ENCODE results near the gene MRPL9. TPM values are rescaled to one million over a fixed set of nuclear protein-coding genes. Genes with fewer than 3 reads are reported as not detected.

MRPL9 gene
- total and polyA plus RNA-seq, 12 donors, result 39.9 to 57.7 (median 48.1) TPM

DNA sequence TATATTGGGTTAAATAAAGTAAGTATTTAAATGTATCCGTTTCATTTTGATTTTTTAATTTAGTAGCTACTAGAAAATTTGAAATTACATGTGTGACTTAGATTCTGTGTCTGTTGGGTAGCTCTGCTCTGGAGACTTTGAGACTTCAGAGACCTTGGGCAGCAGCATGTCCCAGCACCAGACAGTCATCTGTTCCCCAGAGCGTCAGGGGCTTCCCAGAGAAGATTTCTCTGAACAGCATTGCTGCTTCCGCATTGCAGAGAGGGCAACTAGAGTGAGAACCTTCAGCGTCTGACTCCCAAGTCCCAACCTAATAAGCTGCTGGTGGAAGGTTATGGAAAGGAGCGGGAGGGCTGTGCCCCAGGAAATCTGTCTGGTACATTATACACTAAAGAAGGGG is 35.3 kb upstream of the MRPL9 start:
- peaks cover 0 to 31% (median 4%) of the 10 kb centered on the region in 7 donors for H3K27me3 ChIP-seq
- peaks cover 0 to 10% (median 0%) of the 10 kb centered on the region in 9 donors for H3K36me3 ChIP-seq
- H3K4me3 ChIP-seq, result no peak overlapping the region
- ATAC-seq (no peak), DNase-seq (no peak)
- no peak overlapping the region for H3K27ac ChIP-seq
- TF ChIP-seq, protein P1, sequence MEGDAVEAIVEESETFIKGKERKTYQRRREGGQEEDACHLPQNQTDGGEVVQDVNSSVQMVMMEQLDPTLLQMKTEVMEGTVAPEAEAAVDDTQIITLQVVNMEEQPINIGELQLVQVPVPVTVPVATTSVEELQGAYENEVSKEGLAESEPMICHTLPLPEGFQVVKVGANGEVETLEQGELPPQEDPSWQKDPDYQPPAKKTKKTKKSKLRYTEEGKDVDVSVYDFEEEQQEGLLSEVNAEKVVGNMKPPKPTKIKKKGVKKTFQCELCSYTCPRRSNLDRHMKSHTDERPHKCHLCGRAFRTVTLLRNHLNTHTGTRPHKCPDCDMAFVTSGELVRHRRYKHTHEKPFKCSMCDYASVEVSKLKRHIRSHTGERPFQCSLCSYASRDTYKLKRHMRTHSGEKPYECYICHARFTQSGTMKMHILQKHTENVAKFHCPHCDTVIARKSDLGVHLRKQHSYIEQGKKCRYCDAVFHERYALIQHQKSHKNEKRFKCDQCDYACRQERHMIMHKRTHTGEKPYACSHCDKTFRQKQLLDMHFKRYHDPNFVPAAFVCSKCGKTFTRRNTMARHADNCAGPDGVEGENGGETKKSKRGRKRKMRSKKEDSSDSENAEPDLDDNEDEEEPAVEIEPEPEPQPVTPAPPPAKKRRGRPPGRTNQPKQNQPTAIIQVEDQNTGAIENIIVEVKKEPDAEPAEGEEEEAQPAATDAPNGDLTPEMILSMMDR (IDR thresholded peaks at IDR 0.05), result no peak
- no peaks in the 10 kb centered on the region for H3K4me1 ChIP-seq
- WGBS, 2 donors, result 89% methylated on average over 5 of the region's 5 CpGs
- H3K9me3 ChIP-seq, result no peaks in the 10 kb centered on the region
- intact Hi-C loops (cut with DNase I), result no loop called here

DNA sequence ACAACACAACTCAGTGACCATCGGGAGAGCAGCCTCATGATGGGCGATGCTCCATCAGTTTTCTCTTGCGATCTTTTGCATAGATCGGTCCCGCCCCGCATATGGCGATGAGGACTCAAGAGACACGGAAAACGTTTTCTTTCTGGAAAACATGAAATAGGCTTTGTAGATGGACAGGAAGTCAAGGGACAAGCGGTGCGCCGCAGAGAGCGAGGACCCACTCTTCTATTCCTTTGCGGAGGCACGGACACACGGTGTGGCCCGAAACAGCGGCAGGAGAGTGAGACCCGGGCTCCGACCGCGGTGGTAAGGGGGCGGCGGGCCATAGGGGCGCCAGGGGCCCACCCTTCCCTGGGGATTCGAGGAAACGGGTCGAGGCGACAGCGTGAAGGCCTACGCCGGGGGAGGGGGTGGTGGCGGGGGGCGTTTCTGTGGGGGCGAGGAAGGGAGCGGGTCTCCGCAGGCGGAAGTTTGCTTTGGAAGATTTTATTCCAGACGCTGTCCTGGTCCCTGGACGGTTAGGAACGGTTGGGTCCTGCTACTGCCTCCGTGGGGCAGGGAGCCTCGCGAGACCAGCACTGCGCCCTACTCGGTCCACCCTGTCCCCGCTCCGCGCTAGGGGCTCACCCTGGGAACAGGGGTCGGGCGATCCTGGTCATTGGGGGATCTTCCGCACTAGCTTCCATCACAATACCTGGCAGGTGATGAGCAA is 27.8 kb upstream of the MRPL9 start:
- H3K27ac ChIP-seq, result peak overlapping the region in 8 of 10 donors; percentile 1 to 64 (median 45)
- TF ChIP-seq, protein P1 (IDR thresholded peaks at IDR 0.05), result no peak
- H3K4me3 ChIP-seq, result peak overlapping the region; percentile 55 to 81 (median 70)
- H3K36me3 ChIP-seq, result peaks cover 0 to 10% (median 0%) of the 10 kb centered on the region in 9 donors
- H3K9me3 ChIP-seq, result no peaks in the 10 kb centered on the region
- DNase-seq (peak in 1 of 2 donors; percentile 19), ATAC-seq (peak in 4 of 8 donors; percentile 5 to 52 (median 32))
- no peaks in the 10 kb centered on the region for H3K27me3 ChIP-seq
- intact Hi-C loops (cut with DNase I), result no loop called here
- 1% methylated on average over 51 to 52 of the region's 52 CpGs for WGBS, 2 donors
- peaks cover 0 to 25% (median 14%) of the 10 kb centered on the region in 9 donors for H3K4me1 ChIP-seq

DNA sequence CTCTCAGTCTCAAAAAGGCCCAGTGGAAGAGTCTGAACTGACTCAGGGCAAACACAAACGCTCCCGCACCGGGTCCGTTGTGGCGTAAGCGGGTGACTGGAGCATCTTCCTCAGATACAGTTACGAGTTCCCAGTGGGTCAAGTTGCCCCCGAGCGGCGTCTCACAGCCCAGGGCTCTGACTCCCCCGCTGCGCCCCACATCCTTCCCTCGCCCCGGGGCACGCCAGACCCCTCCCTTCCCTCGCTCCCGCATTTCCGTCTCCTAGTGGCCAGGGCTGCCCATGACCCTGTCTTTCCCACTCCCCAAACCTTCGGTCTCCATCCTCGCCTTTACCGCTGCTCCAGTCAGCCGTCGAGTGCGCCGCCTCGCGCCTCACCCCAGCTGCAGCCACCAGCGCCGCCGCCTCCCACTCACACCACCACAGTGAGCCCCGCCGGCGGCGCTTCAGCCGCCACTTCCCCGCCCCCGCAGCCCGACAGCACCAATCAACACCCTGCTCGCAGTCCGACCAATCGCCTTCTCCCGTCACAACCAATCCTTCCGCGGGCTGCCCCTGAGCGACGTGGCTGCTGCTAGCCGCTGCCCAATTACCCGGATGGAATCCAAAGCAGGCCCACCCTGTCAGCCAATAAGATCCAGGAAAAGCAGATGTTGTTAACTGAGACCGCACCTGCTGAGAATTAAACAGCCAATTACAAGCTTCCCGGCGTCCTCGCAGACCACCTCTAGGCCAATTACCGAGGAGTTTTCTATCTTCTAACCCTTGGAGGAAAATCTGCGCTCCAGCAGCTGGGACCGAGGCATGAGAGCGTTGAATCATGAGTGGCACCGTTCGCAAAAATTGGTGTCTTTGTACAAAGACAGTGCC is 27.0 kb upstream of the MRPL9 start, which contains the start of gene TDRKH:
Gene TDRKH, minus strand, starts transcription at position 430 of the 869 bp plus-strand sequence. CDS start 7,478 bp downstream, outside the sequence.
- Histone ChIP-seq H3K4me3 (peak within 1 kb of the TSS; percentile 55 to 81 (median 70)), H3K27me3 (no peaks in the 10 kb centered on the region), H3K9me3 (no peaks in the 10 kb centered on the region), H3K36me3 (peaks cover 0 to 10% (median 0%) of the 10 kb centered on the region in 9 donors), H3K4me1 (peaks cover 0 to 25% (median 14%) of the 10 kb centered on the region in 9 donors), H3K27ac (peak within 1 kb of the TSS in 8 of 10 donors; percentile 1 to 64 (median 52))
- 1% methylated on average over 58 of the region's 58 CpGs for WGBS, 2 donors
- peak; percentile 96 to 99 for DNase-seq
- intact Hi-C loops (cut with DNase I), result no loop called here
- TF ChIP-seq, protein P1 (IDR thresholded peaks at IDR 0.05), result peak in 6 of 9 donors; percentile 22 to 53 (median 40)
- ATAC-seq, result peak; percentile 99 to 100 (median 100)

DNA sequence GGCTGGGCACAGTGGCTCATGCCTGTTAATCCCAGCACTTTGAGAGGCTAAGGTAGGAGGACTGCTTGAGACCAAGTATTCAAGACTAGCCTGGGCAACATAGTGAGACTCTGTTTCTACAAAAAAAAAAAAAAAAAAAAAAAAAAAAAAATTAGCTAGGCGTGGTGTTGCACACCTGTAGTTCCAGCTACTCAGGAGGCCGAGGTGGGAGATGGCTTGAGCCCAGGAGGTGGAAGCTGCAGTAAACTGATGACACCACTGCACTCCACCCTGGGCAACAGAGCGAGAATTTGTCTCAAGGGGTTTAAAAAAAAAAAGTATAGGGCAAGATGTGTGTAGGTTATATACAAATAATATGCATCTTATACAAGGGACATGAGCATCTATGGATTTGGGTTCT is 24.4 kb upstream of the MRPL9 start:
- DNase-seq (no peak), ATAC-seq (no peak)
- Histone ChIP-seq H3K9me3 (no peaks in the 10 kb centered on the region), H3K4me3 (no peak overlapping the region), H3K36me3 (peaks cover 0 to under 1% (median 0%) of the 10 kb centered on the region in 9 donors), H3K27me3 (no peaks in the 10 kb centered on the region), H3K27ac (no peak overlapping the region), H3K4me1 (peaks cover 0 to 31% (median 14%) of the 10 kb centered on the region in 9 donors)
- WGBS, 2 donors, result 88 to 93% methylated on average over 3 of the region's 3 CpGs
- intact Hi-C loops (cut with DNase I), result no loop called here
- TF ChIP-seq, protein P1 (IDR thresholded peaks at IDR 0.05), result no peak
